H1 (cell line): ENCODE measurements around the gene TTC9. TPM values are rescaled to one million over a fixed set of nuclear protein-coding genes. Genes with fewer than 3 reads are reported as not detected.

Experiments used
- CTCF ChIA-PET: fragments of 300-600 bp; sonication (Branson Sonifier 250); formaldehyde crosslinking; loops from one replicate; lab custom pipeline; 2021; ENCODE audit not compliant: partially characterized antibody; lab: Charles Lee
- POLR2A ChIA-PET: fragments of 300-600 bp; sonication (Branson Sonifier 250); formaldehyde crosslinking; loops from one replicate; lab custom pipeline; 2021; ENCODE audit warnings: inconsistent platforms; ENCODE audit not compliant: partially characterized antibody; lab: Charles Lee
- DNase-seq, 2 experiments: peaks; one replicate each; pipeline versions ENCODE4 v3.0.0 to v3.0.0-alpha.2; 2010 to 2022; ENCODE audit warnings: low spot score in 2 of 2, low read depth in 1 of 2, mixed read lengths in 1 of 2
- FAIRE-seq: peaks from 2 replicates; lab custom pipeline; 2011; peaks lifted over from hg19 to GRCh38; lab: Jason Lieb, UNC
- H2AFZ ChIP-seq: 2 replicates; pipeline ENCODE4 v1.8.1; 2012; ENCODE audit warnings: low read length, inconsistent platforms
- H2AK5ac ChIP-seq: 2 replicates; pipeline ENCODE4 v1.6.1; 2013; ENCODE audit warnings: low read depth, low read length
- H2BK120ac ChIP-seq: replicated peaks from 2 replicates; pipeline ENCODE3; 2013; ENCODE audit warnings: low read depth, low read length, inconsistent platforms
- H2BK12ac ChIP-seq: 2 replicates; pipeline ENCODE4 v1.6.1; 2013; ENCODE audit warnings: low read depth, low read length
- H2BK15ac ChIP-seq: 2 replicates; pipeline ENCODE4 v1.6.1; 2013; ENCODE audit warnings: low read length
- H2BK20ac ChIP-seq: 2 replicates; pipeline ENCODE4 v1.6.1; 2013; ENCODE audit warnings: low read length
- H2BK5ac ChIP-seq: 2 replicates; pipeline ENCODE4 v1.6.1; 2013; ENCODE audit warnings: low read depth, low read length
- H3K14ac ChIP-seq: 2 replicates; pipeline ENCODE4 v1.6.1; 2013; ENCODE audit warnings: inconsistent platforms; ENCODE audit not compliant: insufficient read length
- H3K18ac ChIP-seq: 2 replicates; pipeline ENCODE4 v1.6.1; 2013; ENCODE audit warnings: low read length; ENCODE audit errors: extremely low read depth
- H3K23ac ChIP-seq: 2 replicates; pipeline ENCODE4 v1.6.1; 2013; ENCODE audit warnings: inconsistent platforms; ENCODE audit not compliant: insufficient read length
- H3K23me2 ChIP-seq: 2 replicates; pipeline ENCODE4 v1.6.1; 2013; ENCODE audit warnings: low read depth, low read length
- H3K27ac ChIP-seq: 2 replicates; pipeline ENCODE4 v1.6.1; 2011; ENCODE audit warnings: low read depth, low read length, inconsistent platforms
- H3K27me3 ChIP-seq, 4 experiments: replicated peaks in 1 of 4; 1 replicate in 1 of 4; 2 replicates in 3 of 4; pipeline versions ENCODE4 v1.6.1 to v1.8.1; 2011 to 2013; ENCODE audit warnings: low read length in 3 of 4, mild to moderate bottlenecking in 3 of 4, inconsistent platforms in 2 of 4, mixed read lengths in 2 of 4, moderate library complexity in 1 of 4; ENCODE audit not compliant: control insufficient read depth in 3 of 4, insufficient read depth in 3 of 4; ENCODE audit errors: extremely low read depth in 1 of 4
- H3K36me3 ChIP-seq, 4 experiments: 2 replicates each; pipeline versions ENCODE4 v1.6.1 to v1.8.1; 2011 to 2013; ENCODE audit warnings: mild to moderate bottlenecking in 4 of 4, low read length in 3 of 4, moderate library complexity in 2 of 4, control low read depth in 1 of 4, inconsistent platforms in 1 of 4; ENCODE audit not compliant: insufficient read depth in 4 of 4, control insufficient read depth in 2 of 4
- H3K4ac ChIP-seq: replicated peaks from 2 replicates; pipeline ENCODE3; 2013; ENCODE audit warnings: low read length, low read depth, mixed read lengths, inconsistent platforms; ENCODE audit not compliant: insufficient read length
- H3K4me1 ChIP-seq, 4 experiments: replicated peaks in 1 of 4; 1 replicate in 1 of 4; 2 replicates in 3 of 4; pipeline versions ENCODE4 v1.6.1 to v1.8.1; 2011 to 2013; ENCODE audit warnings: low read length in 3 of 4, inconsistent platforms in 2 of 4, mixed read lengths in 1 of 4; ENCODE audit not compliant: insufficient read depth in 4 of 4, control insufficient read depth in 3 of 4
- H3K4me2 ChIP-seq, 2 experiments: 2 replicates each; pipeline versions ENCODE4 v1.6.1 to v1.8.1; 2011 to 2013; ENCODE audit warnings: low read depth in 2 of 2, low read length in 2 of 2, control low read depth in 1 of 2, inconsistent platforms in 1 of 2, mild to moderate bottlenecking in 1 of 2; ENCODE audit not compliant: insufficient read depth in 1 of 2
- H3K4me3 ChIP-seq, 4 experiments: fragments of 200-600, 300-600 bp in 1 of 4; sonication (generic), shearing (Covaris generic), sonication (Bioruptor Twin) in 1 of 4; 2 replicates each; pipeline versions ENCODE4 v1.5.1 to v1.8.1; 2011 to 2016; ENCODE audit warnings: low read length in 4 of 4, low read depth in 3 of 4, control low read depth in 2 of 4, inconsistent platforms in 2 of 4, mild to moderate bottlenecking in 2 of 4, mixed read lengths in 1 of 4, moderate library complexity in 1 of 4; ENCODE audit not compliant: insufficient read depth in 2 of 4; ENCODE audit errors: extremely low read depth in 1 of 4
- H3K56ac ChIP-seq: replicated peaks from 2 replicates; pipeline ENCODE3; 2013; ENCODE audit warnings: low read depth, mild to moderate bottlenecking, mixed read lengths, low read length, inconsistent platforms; ENCODE audit not compliant: insufficient read length
- H3K79me1 ChIP-seq: 2 replicates; pipeline ENCODE4 v1.6.1; 2013; ENCODE audit warnings: low read depth, low read length, control low read depth
- H3K79me2 ChIP-seq, 2 experiments: 2 replicates each; pipeline versions ENCODE4 v1.6.1 to v1.8.1; 2012 to 2013; ENCODE audit warnings: low read length in 2 of 2, mild to moderate bottlenecking in 2 of 2, inconsistent platforms in 1 of 2; ENCODE audit not compliant: insufficient read depth in 2 of 2, control insufficient read depth in 1 of 2
- H3K9ac ChIP-seq, 4 experiments: replicated peaks in 1 of 4; 1 replicate in 1 of 4; 2 replicates in 3 of 4; pipeline versions ENCODE4 v1.6.1 to v1.8.1; 2011 to 2013; ENCODE audit warnings: low read depth in 3 of 4, low read length in 3 of 4, control low read depth in 2 of 4, mild to moderate bottlenecking in 2 of 4, moderate library complexity in 2 of 4, inconsistent platforms in 1 of 4; ENCODE audit errors: extremely low read depth in 1 of 4
- H3K9me3 ChIP-seq, 2 experiments: 2 replicates each; pipeline versions ENCODE4 v1.6.1 to v1.8.1; 2012 to 2013; ENCODE audit warnings: mild to moderate bottlenecking in 2 of 2, moderate library complexity in 2 of 2, control low read depth in 1 of 2, inconsistent platforms in 1 of 2, low read depth in 1 of 2, low read length in 1 of 2, mixed read lengths in 1 of 2; ENCODE audit not compliant: insufficient read depth in 2 of 2
- H4K20me1 ChIP-seq, 2 experiments: replicated peaks in 1 of 2; 2 replicates each; pipeline versions ENCODE3 to v1.8.1; 2011 to 2013; ENCODE audit warnings: inconsistent platforms in 2 of 2, low read length in 2 of 2, mild to moderate bottlenecking in 1 of 2; ENCODE audit not compliant: insufficient read depth in 2 of 2, control insufficient read depth in 1 of 2
- H4K5ac ChIP-seq: 2 replicates; pipeline ENCODE4 v1.6.1; 2013; ENCODE audit warnings: low read length, low read depth, mixed read lengths, inconsistent platforms; ENCODE audit not compliant: insufficient read length
- H4K8ac ChIP-seq: 2 replicates; pipeline ENCODE4 v1.8.0; 2013; ENCODE audit warnings: mild to moderate bottlenecking, moderate library complexity, low read length, inconsistent platforms; ENCODE audit not compliant: insufficient read depth; ENCODE audit errors: extremely low read depth
- H4K91ac ChIP-seq: replicated peaks from 2 replicates; pipeline ENCODE3; 2013; ENCODE audit warnings: low read length, mixed read lengths, inconsistent platforms; ENCODE audit not compliant: insufficient read length
- TEAD4 ChIP-seq: IDR thresholded peaks from 2 replicates; pipeline ENCODE4 v1.6.1; 2012; ENCODE audit warnings: low read depth, low read length, inconsistent platforms, mixed read lengths
- WGBS, 2 experiments: shearing (Covaris generic) in 1 of 2; methylation state at CpG; one replicate each; pipeline versions ENCODE4 v1.1.6 to v1.1.7; 2013 to 2015; ENCODE audit warnings: low lambda C conversion rate in 2 of 2, mixed read lengths in 2 of 2, inconsistent platforms in 1 of 2, low coverage in 1 of 2, missing lambda C conversion rate in 1 of 2; ENCODE audit not compliant: insufficient replicate concordance in 2 of 2, insufficient coverage in 1 of 2, insufficient read length in 1 of 2; ENCODE audit errors: extremely low coverage in 1 of 2, missing lambda C conversion rate in 1 of 2; 5-methylcytosine and 5-hydroxymethylcytosine counted together
- polyA plus RNA-seq, 7 experiments: library from polyadenylated mRNA; depleted of rRNA in 3 of 7; stranded (reverse) in 5 of 7; unstranded in 2 of 7; fragments of >200 nt in 5 of 7; fragments of 200-250 nt in 2 of 7; gene quantifications; 1 replicate in 5 of 7; 2 replicates in 1 of 7; 4 replicates in 1 of 7; pipeline versions ENCODE4 v1.2.1 to v1.2.3, GENCODE V29; 2011 to 2013; ENCODE audit warnings: missing spikeins in 2 of 7, mixed read lengths in 2 of 7
- total RNA-seq: library from RNA; stranded (reverse); fragmentation: NEBNext Ultra II Directional; extraction: Animal tissue kit (Norgen Biotek cat#: 25700); gene quantifications from 2 replicates; pipeline ENCODE4 v1.2.1, GENCODE V29; 2021

Gene TTC9
- total and polyA plus RNA-seq, 2 of the 8 experiments (the other 6 are each of a cell fraction or from before 2014, with no cell fraction given) = 21.0 to 29.5 TPM

DNA sequence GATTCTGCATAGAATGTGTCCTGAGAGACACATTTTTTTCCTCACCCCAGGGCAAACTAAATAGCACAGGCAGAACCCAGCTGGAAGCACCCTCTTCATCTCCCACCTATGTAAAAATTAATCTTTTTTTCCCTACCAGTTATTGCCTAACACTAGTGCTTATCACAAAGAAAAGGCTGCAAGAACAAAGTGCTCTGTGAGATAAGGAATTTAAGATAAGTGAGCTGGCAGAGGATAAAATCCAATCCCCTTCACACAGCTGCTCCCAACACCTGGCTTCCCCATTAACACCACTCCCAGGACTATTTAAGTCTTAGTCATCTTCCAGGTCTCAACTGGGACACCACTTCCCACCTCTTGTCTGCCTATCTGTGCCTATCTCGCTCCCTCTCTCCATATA is 75.2 kb downstream of the TTC9 start:
- 92% methylated on average over 1 of the region's 1 CpG; no CpG with 5 or more reads in 1 of the 2 experiments for WGBS, 2 experiments
- Histone ChIP-seq H3K4me2 (no peak overlapping the region), H3K79me2 (no peaks in the 10 kb centered on the region), H3K9ac (no peak overlapping the region), H3K4me3 (no peak overlapping the region), H3K4ac (no peak overlapping the region), H3K23ac (no peak overlapping the region), H3K4me1 (peaks cover 0 to 11% (median 2%) of the 10 kb centered on the region in 4 experiments; a peak in 4 of 7 replicates), H3K27ac (no peak overlapping the region), H3K14ac (no peak overlapping the region), H3K36me3 (no peaks in the 10 kb centered on the region), H4K91ac (no peak overlapping the region), H3K79me1 (no peaks in the 10 kb centered on the region), H4K20me1 (no peaks in the 10 kb centered on the region), H2AK5ac (no peak overlapping the region), H3K27me3 (no peaks in the 10 kb centered on the region), H3K18ac (no peak overlapping the region), H2BK20ac (no peak overlapping the region), H3K56ac (no peak overlapping the region), H4K5ac (no peak overlapping the region), H3K23me2 (no peaks in the 10 kb centered on the region), H3K9me3 (no peaks in the 10 kb centered on the region), H2BK5ac (no peak overlapping the region), H2BK12ac (no peak overlapping the region), H4K8ac (no peak overlapping the region), H2BK15ac (no peak overlapping the region), H2AFZ (no peak overlapping the region), H2BK120ac (no peak overlapping the region)
- DNase-seq = no peak
- FAIRE-seq = no peak
- POLR2A ChIA-PET = interaction anchor here (1.0 to 1.6 kb wide), 2 partner anchors 8 to 72 kb away, joined by 4 read pairs; no protein-coding TSS in a partner anchor
- CTCF ChIA-PET = interaction anchor here (0.7 to 12.1 kb wide), 4 partner anchors 28 to 96 kb away, joined by 3 to 154 read pairs (median 3); no protein-coding TSS in a partner anchor
- TF ChIP-seq TEAD4 = no peak
